Purkinje cell (primary cell): ENCODE data around the gene NNAT. TPM values are rescaled to one million over a fixed set of nuclear protein-coding genes. Genes with fewer than 3 reads are reported as not detected.

Experiments used
- polyA plus RNA-seq: library from polyadenylated mRNA; unstranded; fragments of >200 nt; fragmentation: Nextera tagmentation; gene quantifications from 2 replicates; pipeline ENCODE4 v1.2.1, GENCODE V29; 2014

Gene NNAT, protein sequence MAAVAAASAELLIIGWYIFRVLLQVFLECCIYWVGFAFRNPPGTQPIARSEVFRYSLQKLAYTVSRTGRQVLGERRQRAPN
- polyA plus RNA-seq, result 28.4 and 42.2 TPM in 2 replicates

DNA sequence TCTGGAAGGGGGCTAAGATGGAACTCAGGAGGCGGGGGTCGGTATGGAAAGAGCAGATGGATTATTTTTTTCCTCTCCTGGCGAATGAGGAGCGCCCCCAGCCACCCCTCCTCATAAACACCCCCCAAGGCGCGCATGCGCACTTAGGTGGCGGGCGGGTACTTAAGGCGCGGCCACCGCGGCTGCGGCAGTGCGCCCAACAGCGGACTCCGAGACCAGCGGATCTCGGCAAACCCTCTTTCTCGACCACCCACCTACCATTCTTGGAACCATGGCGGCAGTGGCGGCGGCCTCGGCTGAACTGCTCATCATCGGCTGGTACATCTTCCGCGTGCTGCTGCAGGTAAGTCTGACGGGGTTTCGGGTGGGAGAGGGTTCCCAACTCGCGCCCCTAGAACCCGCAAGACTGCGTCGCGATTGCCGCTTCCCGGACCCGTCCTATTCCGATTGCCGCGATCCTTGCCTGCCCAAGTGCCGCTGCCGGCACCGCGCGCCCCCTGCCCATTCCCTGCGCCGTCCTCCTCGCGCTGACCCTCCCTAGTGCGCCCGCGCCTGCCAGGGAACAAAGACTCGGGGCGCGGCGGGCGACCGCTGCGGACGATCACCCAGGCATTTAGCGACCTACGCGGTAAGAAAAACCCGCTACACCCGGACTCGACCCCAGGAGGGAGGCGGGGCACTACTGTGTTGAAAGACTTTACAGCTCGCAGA lies at the start of gene NNAT:
NNAT (plus strand) TSS at position 190 of the 711 bp plus-strand sequence; CDS start at position 272, 82 bp downstream.

DNA sequence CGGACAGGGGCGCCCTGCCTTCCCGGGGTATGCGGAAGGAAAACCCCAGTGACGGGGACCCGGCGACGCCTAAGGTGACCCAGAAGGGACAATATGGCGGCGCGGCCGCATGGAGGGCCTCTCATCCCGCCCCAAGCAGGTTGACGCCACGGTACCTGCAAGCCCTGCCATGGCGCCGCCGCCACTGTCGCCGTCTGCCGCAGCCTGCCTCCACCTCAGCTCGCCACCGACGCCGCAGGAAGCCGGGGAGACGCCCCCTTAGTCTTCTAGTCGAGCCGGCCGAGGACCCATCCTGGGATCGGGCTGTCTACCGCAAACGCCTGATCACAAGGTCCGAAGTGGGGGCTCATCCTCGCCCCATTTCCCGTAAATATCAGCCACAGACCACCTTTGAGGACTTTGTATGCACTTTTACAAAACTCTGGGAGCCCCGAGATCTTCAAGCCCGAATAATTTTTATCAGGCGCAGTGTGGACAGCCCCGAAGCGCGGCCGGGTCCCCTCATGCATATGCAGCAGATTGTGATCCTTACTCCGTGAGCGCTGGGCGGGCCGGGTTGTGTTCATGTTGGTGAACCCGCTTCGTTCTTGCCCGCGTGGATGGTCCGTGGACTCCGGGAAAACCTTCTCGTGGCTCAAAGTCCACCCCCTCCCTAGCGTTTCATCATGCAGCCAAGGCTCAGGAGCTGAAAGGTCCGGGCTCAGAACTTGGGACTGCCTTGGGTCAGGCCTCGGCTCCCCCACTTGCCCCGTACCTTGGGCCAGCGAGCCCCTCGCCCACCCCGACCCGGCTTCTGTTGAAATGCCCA lies 6.8 kb downstream of the NNAT start, which contains the start of gene BLCAP:
BLCAP (minus strand) TSS at position 239 of the 808 bp plus-strand sequence. CDS start 8,702 bp downstream, outside the sequence.

Other genes with a start within 250 kb of the NNAT start
- 44.9 and 45.9 TPM in 2 replicates for gene MANBAL, start 231.6 kb upstream of the NNAT start, polyA plus RNA-seq
- gene SRC, start 175.1 kb upstream of the NNAT start, polyA plus RNA-seq, result 0.05 and 0.95 TPM in 2 replicates
- gene BLCAP, start 6.6 kb downstream of the NNAT start, polyA plus RNA-seq, result 139 and 162 TPM in 2 replicates
- gene CTNNBL1, start 172.8 kb downstream of the NNAT start, polyA plus RNA-seq, result 29.9 and 48.5 TPM in 2 replicates